Neural cell (in vitro differentiated cells): ENCODE results near the gene GRB2. TPM values are rescaled to one million over a fixed set of nuclear protein-coding genes. Genes with fewer than 3 reads are reported as not detected.

Experiments
- H2AFZ ChIP-seq: fragments of 200-600, 300-800 bp; sonication (generic), shearing (Covaris generic); 2 replicates; pipeline ENCODE4 v1.6.0; 2014; ENCODE audit warnings: low read depth, mild to moderate bottlenecking, antibody characterized with exemption, low read length, moderate library complexity
- H3F3A ChIP-seq: fragments of 200-600 bp; shearing (Covaris generic); 2 replicates; pipeline ENCODE4 v1.6.1; 2016; ENCODE audit warnings: mild to moderate bottlenecking, moderate library complexity, mixed read lengths, antibody characterized with exemption, low read length; ENCODE audit not compliant: insufficient read depth, poor library complexity, severe bottlenecking
- H3K27ac ChIP-seq: fragments of 200-600, 300-800 bp; sonication (generic), shearing (Covaris generic); 2 replicates; pipeline ENCODE4 v1.5.1; 2014; ENCODE audit warnings: mild to moderate bottlenecking, low read length, moderate library complexity
- H3K27me3 ChIP-seq: fragments of 300-800, 200-600 bp; sonication (generic), shearing (Covaris generic); 2 replicates; pipeline ENCODE4 v1.6.0; 2014; ENCODE audit warnings: mild to moderate bottlenecking, low read depth, low read length, moderate library complexity; ENCODE audit not compliant: insufficient read depth
- H3K36me3 ChIP-seq: fragments of 300-800, 200-600 bp; sonication (generic), shearing (Covaris generic); 2 replicates; pipeline ENCODE4 v1.5.1; 2014; ENCODE audit warnings: mild to moderate bottlenecking, antibody characterized with exemption, low read length, moderate library complexity; ENCODE audit not compliant: insufficient read depth
- H3K4me2 ChIP-seq: fragments of 300-800, 200-600 bp; sonication (generic), shearing (Covaris generic); 2 replicates; pipeline ENCODE4 v1.6.0; 2014; ENCODE audit warnings: mild to moderate bottlenecking, low read length
- H3K4me3 ChIP-seq: fragments of 300-800, 200-600 bp; sonication (generic), shearing (Covaris generic); 2 replicates; pipeline ENCODE4 v1.5.1; 2014; ENCODE audit warnings: mild to moderate bottlenecking, low read length, moderate library complexity
- H3K79me2 ChIP-seq: fragments of 200-600 bp; shearing (Covaris generic); replicated peaks from 2 replicates; pipeline ENCODE4 v1.6.0; 2014; ENCODE audit warnings: mild to moderate bottlenecking, low read length, moderate library complexity; ENCODE audit not compliant: insufficient read depth
- H3K9ac ChIP-seq: fragments of 300-800, 200-600 bp; sonication (generic), shearing (Covaris generic); 2 replicates; pipeline ENCODE4 v1.6.1; 2016; ENCODE audit warnings: mild to moderate bottlenecking, low read length, mixed read lengths
- H3K9me2 ChIP-seq: fragments of 200-600 bp; shearing (Covaris generic); 2 replicates; pipeline ENCODE4 v1.6.1; 2016; ENCODE audit warnings: mild to moderate bottlenecking, low read length, mixed read lengths; ENCODE audit not compliant: insufficient read depth
- H3K9me3 ChIP-seq: fragments of 200-600, 300-800 bp; sonication (generic), shearing (Covaris generic); 2 replicates; pipeline ENCODE4 v1.6.1; 2016; ENCODE audit warnings: mild to moderate bottlenecking, mixed run types, low read length, moderate library complexity, mixed read lengths
- H4K20me1 ChIP-seq: fragments of 200-600 bp; shearing (Covaris generic); 2 replicates; pipeline ENCODE4 v1.6.1; 2016; ENCODE audit warnings: mild to moderate bottlenecking, mixed run types; ENCODE audit not compliant: insufficient read depth
- EP300 ChIP-seq: fragments of 450-650 bp; conservative IDR thresholded peaks from 2 replicates; pipeline ENCODE4 v1.6.1; 2014; ENCODE audit warnings: antibody characterized with exemption, mild to moderate bottlenecking, moderate library complexity; ENCODE audit not compliant: poor library complexity, severe bottlenecking
- MXI1 ChIP-seq: fragments of 450-650 bp; conservative IDR thresholded peaks from 2 replicates; pipeline ENCODE4 v1.6.1; 2014; ENCODE audit warnings: antibody characterized with exemption, mild to moderate bottlenecking; ENCODE audit not compliant: poor library complexity, severe bottlenecking
- POLR2AphosphoS5 ChIP-seq: IDR thresholded peaks from 2 replicates; pipeline ENCODE4 v1.6.1; 2012
- RAD21 ChIP-seq: fragments of 450-650 bp; conservative IDR thresholded peaks from 2 replicates; pipeline ENCODE4 v1.6.1; 2014; ENCODE audit warnings: antibody characterized with exemption, mild to moderate bottlenecking, moderate library complexity
- REST ChIP-seq: IDR thresholded peaks from 2 replicates; pipeline ENCODE4 v1.6.1; 2012; ENCODE audit warnings: borderline replicate concordance
- SMC3 ChIP-seq: fragments of 450-650 bp; conservative IDR thresholded peaks from 2 replicates; pipeline ENCODE4 v1.6.1; 2014; ENCODE audit warnings: antibody characterized with exemption, mild to moderate bottlenecking, moderate library complexity; ENCODE audit not compliant: poor library complexity
- TAF1 ChIP-seq: IDR thresholded peaks from 2 replicates; pipeline ENCODE4 v1.6.1; 2012; ENCODE audit warnings: low read depth
- polyA plus RNA-seq: library from polyadenylated mRNA; depleted of rRNA; stranded (reverse); fragments of >200 nt; gene quantifications from 2 replicates; pipeline ENCODE4 v1.2.3, GENCODE V29; 2014
- TF ChIP-seq, protein P1 (sequence below): fragments of 450-650 bp; IDR thresholded peaks from 2 replicates; pipeline ENCODE4 v1.5.1; 2014; ENCODE audit warnings: antibody characterized with exemption, mild to moderate bottlenecking, moderate library complexity; ENCODE audit not compliant: poor library complexity, severe bottlenecking

GRB2 gene
- polyA plus RNA-seq, 1 donor from 2014 or later: 134 TPM

- H3K27me3 ChIP-seq: no peaks in the 10 kb centered on the region
- no peaks in the 10 kb centered on the region for H3K9me2 ChIP-seq
- peak overlapping the region; percentile 90 for H3K4me2 ChIP-seq
- TF ChIP-seq MXI1: peak; percentile 23
- TF ChIP-seq EP300: no peak
- H3K36me3 ChIP-seq: no peaks in the 10 kb centered on the region
- H3K9ac ChIP-seq: peak overlapping the region; percentile 78
- H3F3A ChIP-seq: no peaks in the 10 kb centered on the region
- H3K9me3 ChIP-seq: no peaks in the 10 kb centered on the region
- H2AFZ ChIP-seq: no peak overlapping the region
- peak overlapping the region; percentile 76 for H3K27ac ChIP-seq
- peaks cover 27% of the 10 kb centered on the region for H3K79me2 ChIP-seq
- peaks cover 4% of the 10 kb centered on the region for H4K20me1 ChIP-seq
- peak overlapping the region; percentile 97 for H3K4me3 ChIP-seq
Measured at GRCh38 chr17:75404731-75405364, 630 bp downstream of the GRB2 start.

- TF ChIP-seq SMC3 (peak; percentile 79), POLR2AphosphoS5 (no peak), RAD21 (peak; percentile 90), EP300 (no peak), TAF1 (peak; percentile 10), REST (no peak), MXI1 (peak; percentile 25)
- TF ChIP-seq, protein P1, sequence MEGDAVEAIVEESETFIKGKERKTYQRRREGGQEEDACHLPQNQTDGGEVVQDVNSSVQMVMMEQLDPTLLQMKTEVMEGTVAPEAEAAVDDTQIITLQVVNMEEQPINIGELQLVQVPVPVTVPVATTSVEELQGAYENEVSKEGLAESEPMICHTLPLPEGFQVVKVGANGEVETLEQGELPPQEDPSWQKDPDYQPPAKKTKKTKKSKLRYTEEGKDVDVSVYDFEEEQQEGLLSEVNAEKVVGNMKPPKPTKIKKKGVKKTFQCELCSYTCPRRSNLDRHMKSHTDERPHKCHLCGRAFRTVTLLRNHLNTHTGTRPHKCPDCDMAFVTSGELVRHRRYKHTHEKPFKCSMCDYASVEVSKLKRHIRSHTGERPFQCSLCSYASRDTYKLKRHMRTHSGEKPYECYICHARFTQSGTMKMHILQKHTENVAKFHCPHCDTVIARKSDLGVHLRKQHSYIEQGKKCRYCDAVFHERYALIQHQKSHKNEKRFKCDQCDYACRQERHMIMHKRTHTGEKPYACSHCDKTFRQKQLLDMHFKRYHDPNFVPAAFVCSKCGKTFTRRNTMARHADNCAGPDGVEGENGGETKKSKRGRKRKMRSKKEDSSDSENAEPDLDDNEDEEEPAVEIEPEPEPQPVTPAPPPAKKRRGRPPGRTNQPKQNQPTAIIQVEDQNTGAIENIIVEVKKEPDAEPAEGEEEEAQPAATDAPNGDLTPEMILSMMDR: peak; percentile 88
- peak overlapping the region; percentile 97 for H3K4me3 ChIP-seq
- no peak overlapping the region for H2AFZ ChIP-seq
- H3K4me2 ChIP-seq: peak overlapping the region; percentile 90
- no peaks in the 10 kb centered on the region for H3K9me3 ChIP-seq
- H3K9ac ChIP-seq: peak overlapping the region; percentile 78
- H3K79me2 ChIP-seq: peaks cover 31% of the 10 kb centered on the region
- no peaks in the 10 kb centered on the region for H3K27me3 ChIP-seq
- H3F3A ChIP-seq: no peaks in the 10 kb centered on the region
- no peaks in the 10 kb centered on the region for H3K9me2 ChIP-seq
- H4K20me1 ChIP-seq: peaks cover 4% of the 10 kb centered on the region
- H3K27ac ChIP-seq: peak overlapping the region; percentile 76
- no peaks in the 10 kb centered on the region for H3K36me3 ChIP-seq
Measured at GRCh38 chr17:75404223-75404730, 1.2 kb downstream of the GRB2 start.

DNA sequence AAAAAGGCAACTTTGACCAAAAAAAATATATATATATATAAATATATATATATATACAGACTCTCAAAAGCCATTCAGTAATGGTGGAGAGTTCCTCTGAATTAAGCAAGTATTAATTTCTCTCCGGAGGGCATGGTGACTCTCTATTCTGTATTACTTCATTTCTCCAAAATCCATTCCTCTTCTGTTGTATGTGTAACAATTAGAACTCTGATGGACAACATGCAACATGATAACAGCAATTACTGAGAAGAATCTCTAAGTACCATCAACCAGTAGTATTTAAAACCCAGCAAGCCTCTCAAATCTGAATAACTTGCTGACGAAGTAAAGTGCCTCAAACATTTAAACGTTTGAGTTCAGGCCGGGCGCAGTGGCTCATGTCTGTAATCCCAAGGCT is 2.3 kb downstream of the GRB2 start:
- Histone ChIP-seq H3K27ac (no peak overlapping the region), H3K4me3 (no peak overlapping the region)

More for the DNA sequence above, 2.3 kb downstream of the GRB2 start:
- Histone ChIP-seq H3K36me3 (no peaks in the 10 kb centered on the region), H3K79me2 (peaks cover 42% of the 10 kb centered on the region), H4K20me1 (peaks cover 4% of the 10 kb centered on the region), H3K4me2 (no peak overlapping the region), H2AFZ (no peak overlapping the region), H3K9me2 (no peaks in the 10 kb centered on the region), H3K9ac (no peak overlapping the region), H3K9me3 (no peaks in the 10 kb centered on the region), H3K27me3 (no peaks in the 10 kb centered on the region), H3F3A (no peaks in the 10 kb centered on the region)
- no peak for TF ChIP-seq SMC3
- TF ChIP-seq, protein P1: no peak
- TF ChIP-seq POLR2AphosphoS5: no peak
